SJCRH30 (cell line): ENCODE results near the gene TRMT112. TPM values are rescaled to one million over a fixed set of nuclear protein-coding genes. Genes with fewer than 3 reads are reported as not detected.

Source experiments
- DNase-seq, 2 experiments: peaks; one replicate each; pipeline ENCODE4 v3.0.0-alpha.2; 2015 to 2020
- H3K27ac ChIP-seq: fragments of 250-450 bp; sonication (Bioruptor Pico); 2 replicates; pipeline ENCODE4 v1.5.1; 2020; ENCODE audit warnings: mild to moderate bottlenecking, moderate library complexity
- H3K27me3 ChIP-seq: fragments of 250-450 bp; sonication (Bioruptor Pico); 2 replicates; pipeline ENCODE4 v1.5.1; 2020; ENCODE audit warnings: mild to moderate bottlenecking, moderate library complexity
- H3K36me3 ChIP-seq: fragments of 250-450 bp; sonication (Bioruptor Pico); 2 replicates; pipeline ENCODE4 v1.5.1; 2020; ENCODE audit warnings: mild to moderate bottlenecking, moderate library complexity
- H3K4me1 ChIP-seq: fragments of 250-450 bp; sonication (Bioruptor Pico); 2 replicates; pipeline ENCODE4 v1.5.1; 2020; ENCODE audit warnings: mild to moderate bottlenecking, moderate library complexity
- H3K4me3 ChIP-seq: fragments of 250-450 bp; sonication (Bioruptor Pico); 2 replicates; pipeline ENCODE4 v1.5.1; 2020; ENCODE audit warnings: mild to moderate bottlenecking, moderate library complexity
- H3K9me3 ChIP-seq: fragments of 250-450 bp; sonication (Bioruptor Pico); replicated peaks from 2 replicates; pipeline ENCODE4 v1.5.1; 2020; ENCODE audit warnings: mild to moderate bottlenecking, moderate library complexity
- total RNA-seq: library from RNA; depleted of rRNA; stranded (reverse); fragments of >200 nt; shearing (Covaris generic); gene quantifications from 2 replicates; pipeline ENCODE4 v1.2.3, GENCODE V29; 2014; rRNA removed

TRMT112 gene
- total RNA-seq, 1 experiment from 2014 or later, result 185 TPM

DNA sequence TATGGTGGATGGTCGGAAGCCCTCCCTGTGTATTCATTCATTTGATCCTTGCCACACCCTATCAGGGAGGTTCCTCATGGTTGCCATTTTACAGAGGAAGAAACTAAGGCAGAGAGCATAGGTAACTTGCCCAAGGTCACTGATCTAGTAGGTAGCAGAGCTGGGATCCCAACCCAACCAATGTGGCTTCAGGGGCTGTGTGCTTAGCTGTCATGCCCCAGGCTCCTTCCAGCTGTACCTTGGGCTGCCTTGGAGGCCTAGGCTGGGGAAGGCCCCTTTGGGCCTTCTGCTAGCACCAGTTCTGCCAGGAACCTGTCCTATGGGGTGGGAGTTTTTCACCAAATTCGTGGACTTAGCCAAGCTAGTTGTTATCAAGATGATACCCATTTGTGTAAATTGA, 41.5 kb downstream of the TRMT112 start:
- Histone ChIP-seq H3K27ac (no peak overlapping the region), H3K4me3 (no peak overlapping the region), H3K36me3 (peaks cover 2% of the 10 kb centered on the region; the same call in 1 of the 2 replicates), H3K4me1 (no peaks in the 10 kb centered on the region), H3K9me3 (no peaks in the 10 kb centered on the region), H3K27me3 (no peaks in the 10 kb centered on the region)
- no peak for DNase-seq

DNA sequence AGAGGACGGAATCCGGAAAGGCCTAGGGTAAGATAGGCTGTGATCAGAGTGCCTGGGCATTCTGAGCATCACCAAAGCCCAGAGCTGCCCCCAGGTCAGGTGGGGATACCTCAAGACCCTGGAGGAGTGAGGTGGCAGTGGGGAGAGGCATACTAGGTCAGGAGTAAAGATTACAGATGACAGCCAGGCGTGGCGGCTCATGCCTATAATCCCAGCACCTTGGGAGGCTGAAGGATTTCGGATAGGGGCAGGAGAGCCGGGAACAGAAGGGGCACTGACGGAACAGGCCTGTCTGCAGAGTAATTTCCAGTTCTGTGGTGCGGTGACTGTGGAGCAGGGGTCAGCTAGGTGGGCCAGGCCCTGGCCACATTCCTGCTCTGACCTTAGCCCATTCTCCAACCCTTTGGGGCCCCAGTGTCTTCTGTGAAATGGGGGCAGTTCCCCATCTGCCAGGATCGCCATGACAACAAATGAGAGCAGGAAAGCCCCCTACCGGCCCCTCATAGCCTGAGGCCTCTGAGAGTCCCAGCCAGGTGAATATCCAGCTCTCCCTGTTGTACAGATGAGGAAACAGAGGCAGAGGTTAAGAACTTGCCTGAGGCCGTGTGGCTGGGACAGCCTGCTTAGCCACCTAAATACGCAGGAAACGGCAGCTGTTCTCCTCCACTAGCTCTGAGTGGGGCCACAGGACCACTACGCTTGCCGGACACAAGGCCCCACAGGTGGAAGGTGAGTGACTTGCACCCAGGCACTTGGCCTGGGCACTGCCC, 42.1 kb downstream of the TRMT112 start:
- H3K27ac ChIP-seq, result no peak overlapping the region
- H3K4me3 ChIP-seq, result no peak overlapping the region
- no peak for DNase-seq
- H3K27me3 ChIP-seq, result no peaks in the 10 kb centered on the region
- H3K4me1 ChIP-seq, result no peaks in the 10 kb centered on the region
- peaks cover 2% of the 10 kb centered on the region; the same call in 1 of the 2 replicates for H3K36me3 ChIP-seq
- H3K9me3 ChIP-seq, result no peaks in the 10 kb centered on the region

GRCh38 chr11:64269540-64270220, 47.7 kb downstream of the TRMT112 start:
- peak overlapping the region; percentile 70 for H3K4me3 ChIP-seq
- H3K27me3 ChIP-seq, result no peaks in the 10 kb centered on the region
- no peaks in the 10 kb centered on the region for H3K9me3 ChIP-seq
- DNase-seq, result peak; percentile 98 to 99
- H3K4me1 ChIP-seq, result no peaks in the 10 kb centered on the region; the same call in 1 of the 2 replicates
- H3K36me3 ChIP-seq, result peaks cover 10% of the 10 kb centered on the region; the same call in 1 of the 2 replicates
- peak overlapping the region; percentile 84 for H3K27ac ChIP-seq

DNA sequence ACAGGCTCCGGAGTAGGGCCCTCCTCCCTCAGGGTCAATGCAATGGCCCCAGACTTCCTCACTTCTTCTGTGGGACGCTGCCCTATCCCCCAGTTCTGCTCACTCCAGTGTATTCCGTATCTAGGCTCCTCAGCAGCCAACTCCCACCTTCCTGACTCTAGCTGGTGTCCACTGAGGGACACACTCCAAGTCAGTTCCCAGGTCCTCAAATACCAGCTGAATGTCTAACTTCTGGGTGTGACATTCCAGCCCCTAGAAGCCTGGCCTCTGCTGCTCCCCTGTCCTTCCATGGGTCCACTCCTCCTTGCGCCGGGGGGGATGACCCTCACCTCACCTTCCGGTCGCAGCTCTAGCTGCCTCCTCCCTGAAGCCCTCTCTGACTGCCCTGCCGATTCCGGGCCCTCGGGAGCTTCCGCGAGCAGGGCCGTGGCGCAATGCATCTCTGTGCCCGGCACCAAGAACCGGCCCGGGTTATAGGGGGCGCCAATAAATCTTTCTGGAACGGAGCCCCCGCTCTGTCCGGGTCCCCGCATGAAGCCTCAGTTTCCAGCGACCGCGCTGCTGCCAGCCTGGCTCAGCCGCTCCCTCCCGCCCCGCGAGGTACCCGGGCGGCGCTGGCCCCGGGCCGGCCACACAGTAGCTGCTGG, 48.3 kb downstream of the TRMT112 start:
- DNase-seq, result peak; percentile 38 to 46

GRCh38 chr11:64268025-64268892, 49.1 kb downstream of the TRMT112 start:
- Histone ChIP-seq H3K4me3 (peak overlapping the region; percentile 70), H3K4me1 (no peaks in the 10 kb centered on the region; the same call in 1 of the 2 replicates), H3K9me3 (no peaks in the 10 kb centered on the region), H3K36me3 (peaks cover 13% of the 10 kb centered on the region; the same call in 1 of the 2 replicates), H3K27ac (no peak overlapping the region), H3K27me3 (no peaks in the 10 kb centered on the region)
- peak in 1 of 2 experiments; percentile 42 for DNase-seq

More for the DNA sequence above, 48.3 kb downstream of the TRMT112 start:
- Histone ChIP-seq H3K36me3 (peaks cover 13% of the 10 kb centered on the region; the same call in 1 of the 2 replicates), H3K4me1 (no peaks in the 10 kb centered on the region; the same call in 1 of the 2 replicates), H3K9me3 (no peaks in the 10 kb centered on the region), H3K4me3 (peak overlapping the region; percentile 70), H3K27me3 (no peaks in the 10 kb centered on the region), H3K27ac (peak overlapping the region; percentile 84)

- Histone ChIP-seq H3K27ac (no peak overlapping the region), H3K4me1 (no peaks in the 10 kb centered on the region; the same call in 1 of the 2 replicates)
Observed at GRCh38 chr11:64267207-64267945, 50.0 kb downstream of the TRMT112 start.

More at GRCh38 chr11:64267207-64267945, 50.0 kb downstream of the TRMT112 start:
- Histone ChIP-seq H3K36me3 (peaks cover 13% of the 10 kb centered on the region; the same call in 1 of the 2 replicates), H3K4me3 (no peak overlapping the region), H3K9me3 (no peaks in the 10 kb centered on the region), H3K27me3 (no peaks in the 10 kb centered on the region)
- DNase-seq, result no peak

Other genes with a start within 250 kb of the TRMT112 start
- gene MACROD1, start 151.4 kb downstream of the TRMT112 start, total RNA-seq, result 25.6 and 26.3 TPM in 2 replicates
- gene STIP1, start 131.4 kb downstream of the TRMT112 start, total RNA-seq, result 283 and 302 TPM in 2 replicates
- gene FERMT3, start 110.8 kb downstream of the TRMT112 start, total RNA-seq, result 4.9 and 8.6 TPM in 2 replicates
- gene TRPT1, start 91.4 kb downstream of the TRMT112 start, total RNA-seq, result 18.6 and 24.9 TPM in 2 replicates
- 20.7 and 21.1 TPM in 2 replicates for gene NUDT22, start 91.3 kb downstream of the TRMT112 start, total RNA-seq
- 2.0 and 5.3 TPM in 2 replicates for gene DNAJC4, start 87.0 kb downstream of the TRMT112 start, total RNA-seq
- 26.4 and 27.8 TPM in 2 replicates for gene VEGFB, start 83.0 kb downstream of the TRMT112 start, total RNA-seq
- gene FKBP2, start 76.5 kb downstream of the TRMT112 start, total RNA-seq, result 53.1 and 53.5 TPM in 2 replicates
- gene PPP1R14B, start 70.6 kb downstream of the TRMT112 start, total RNA-seq, result 556 and 639 TPM in 2 replicates
- gene PLCB3, start 66.0 kb downstream of the TRMT112 start, total RNA-seq, result 35.8 and 38.3 TPM in 2 replicates
- 25.9 and 32.0 TPM in 2 replicates for gene BAD, start 32.9 kb downstream of the TRMT112 start, total RNA-seq
- 16.1 and 17.6 TPM in 2 replicates for gene GPR137, start 31.7 kb downstream of the TRMT112 start, total RNA-seq
- gene KCNK4, start 26.3 kb downstream of the TRMT112 start, total RNA-seq, result not detected in 2 replicates
- not detected in 2 replicates for gene CATSPERZ, start 17.2 kb downstream of the TRMT112 start, total RNA-seq
- gene ESRRA, start 12.0 kb downstream of the TRMT112 start, total RNA-seq, result 22.6 and 23.8 TPM in 2 replicates
- gene PRDX5, start 562 bp upstream of the TRMT112 start, total RNA-seq, result 105 and 130 TPM in 2 replicates
- 0.59 and 0.96 TPM in 2 replicates for gene CCDC88B, start 22.6 kb upstream of the TRMT112 start, total RNA-seq
- 15.4 and 18.6 TPM in 2 replicates for gene RPS6KA4, start 41.6 kb upstream of the TRMT112 start, total RNA-seq
- not detected in 2 replicates for gene SLC22A11, start 238.4 kb upstream of the TRMT112 start, total RNA-seq